GM19035 (cell line): ENCODE data around the gene MTCH1.
"Not testable (repeated sequence)": the region's sequence is repeated elsewhere in the genome, so short reads cannot be mapped to it uniquely, and the experiment has no call there.

Experiments used
- ATAC-seq: cut with Tn5 transposase; IDR thresholded peaks from one replicate; pipeline ENCODE4 v1.9.1; 2021; ENCODE audit not compliant: unreplicated experiment

MTCH1 gene

GRCh38 chr6:36955671-36956445 lies 30.1 kb downstream of the MTCH1 start:
- no peak for ATAC-seq

- ATAC-seq, result no peak
These were observed 30.9 kb downstream of the MTCH1 start for GRCh38 chr6:36955136-36955535.

- ATAC-seq, result no peak
These were observed 31.6 kb downstream of the MTCH1 start, which contains the start of gene PI16 for GRCh38 chr6:36954262-36954931. TSS of gene PI16 (plus strand) at chr6:36954738. CDS start at chr6:36954761, 23 bp downstream.

- ATAC-seq, result no peak
These were observed 32.1 kb downstream of the MTCH1 start for GRCh38 chr6:36953931-36954261.

- ATAC-seq, result no peak
These were observed 36.4 kb downstream of the MTCH1 start for GRCh38 chr6:36949636-36950035.

GRCh38 chr6:36949076-36949475 lies 36.9 kb downstream of the MTCH1 start:
- ATAC-seq, result not testable (repeated sequence)

- no peak for ATAC-seq
These were observed 38.2 kb downstream of the MTCH1 start for GRCh38 chr6:36947570-36948351.

GRCh38 chr6:36946526-36946925 lies 39.5 kb downstream of the MTCH1 start:
- no peak for ATAC-seq

GRCh38 chr6:36945301-36945700 lies 40.7 kb downstream of the MTCH1 start:
- no peak for ATAC-seq

GRCh38 chr6:36944650-36945049 lies 41.3 kb downstream of the MTCH1 start:
- ATAC-seq, result no peak

GRCh38 chr6:36942329-36942728 lies 43.7 kb downstream of the MTCH1 start:
- not testable (repeated sequence) for ATAC-seq

GRCh38 chr6:36941561-36941960 lies 44.4 kb downstream of the MTCH1 start:
- not testable (repeated sequence) for ATAC-seq

- no peak for ATAC-seq
These were observed 46.0 kb downstream of the MTCH1 start for GRCh38 chr6:36940027-36940426.

- not testable (repeated sequence) for ATAC-seq
These were observed 47.0 kb downstream of the MTCH1 start for GRCh38 chr6:36939005-36939404.

- no peak for ATAC-seq
These were observed 47.5 kb downstream of the MTCH1 start for GRCh38 chr6:36938536-36938935.

GRCh38 chr6:36937896-36938295 lies 48.1 kb downstream of the MTCH1 start:
- no peak for ATAC-seq

GRCh38 chr6:36936824-36937223 lies 49.2 kb downstream of the MTCH1 start:
- no peak for ATAC-seq

GRCh38 chr6:36934901-36935300 lies 51.1 kb downstream of the MTCH1 start:
- no peak for ATAC-seq

GRCh38 chr6:36933519-36933918 lies 52.5 kb downstream of the MTCH1 start:
- no peak for ATAC-seq

- ATAC-seq, result no peak
These were observed 52.9 kb downstream of the MTCH1 start for GRCh38 chr6:36933102-36933501.

- no peak for ATAC-seq
These were observed 55.5 kb downstream of the MTCH1 start for GRCh38 chr6:36930483-36930882.

GRCh38 chr6:36929607-36930006 lies 56.4 kb downstream of the MTCH1 start:
- no peak for ATAC-seq
